ENCODE measurements around the gene HLA-F. TPM values are rescaled to one million over a fixed set of nuclear protein-coding genes. Genes with fewer than 3 reads are reported as not detected.

The HLA-F gene
- total RNA-seq, 1 donor from 2014 or later, result 12.5 TPM

DNA sequence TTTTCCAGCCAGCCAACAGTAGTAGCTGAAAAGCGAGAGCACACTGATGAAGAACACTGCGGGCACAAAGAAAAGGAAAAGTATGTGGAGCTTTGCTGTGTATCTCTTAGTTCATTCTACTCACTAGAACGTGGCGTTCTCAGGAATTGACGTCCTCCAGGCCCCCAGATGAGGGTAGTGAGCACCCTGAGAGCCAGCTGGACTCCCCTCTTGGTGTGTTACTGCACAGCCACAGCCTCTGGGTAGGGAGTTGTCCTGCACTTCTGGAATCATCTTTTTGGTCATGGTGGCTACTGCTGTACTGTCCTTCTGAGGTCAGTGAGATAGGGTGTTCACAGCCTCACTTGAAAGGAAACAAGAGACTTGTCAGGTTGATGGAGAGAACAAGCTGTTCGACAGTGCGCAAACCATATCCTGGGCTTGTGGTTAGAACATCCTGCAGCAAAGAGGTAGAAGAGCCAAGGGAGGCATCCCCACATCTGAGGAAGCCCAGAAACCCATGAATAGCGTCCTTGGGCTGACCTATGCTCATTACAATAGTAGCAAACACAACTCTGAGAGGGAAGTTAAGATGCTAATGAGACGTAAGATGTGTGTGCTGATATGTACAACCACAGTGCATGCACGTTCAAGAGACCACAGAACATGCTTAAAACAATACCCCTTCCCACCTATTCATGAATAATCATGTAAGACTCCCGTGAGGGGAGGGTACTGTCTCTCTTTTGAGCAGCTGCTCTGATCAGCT is 14.6 kb upstream of the HLA-F start:
- TF ChIP-seq, protein P1, sequence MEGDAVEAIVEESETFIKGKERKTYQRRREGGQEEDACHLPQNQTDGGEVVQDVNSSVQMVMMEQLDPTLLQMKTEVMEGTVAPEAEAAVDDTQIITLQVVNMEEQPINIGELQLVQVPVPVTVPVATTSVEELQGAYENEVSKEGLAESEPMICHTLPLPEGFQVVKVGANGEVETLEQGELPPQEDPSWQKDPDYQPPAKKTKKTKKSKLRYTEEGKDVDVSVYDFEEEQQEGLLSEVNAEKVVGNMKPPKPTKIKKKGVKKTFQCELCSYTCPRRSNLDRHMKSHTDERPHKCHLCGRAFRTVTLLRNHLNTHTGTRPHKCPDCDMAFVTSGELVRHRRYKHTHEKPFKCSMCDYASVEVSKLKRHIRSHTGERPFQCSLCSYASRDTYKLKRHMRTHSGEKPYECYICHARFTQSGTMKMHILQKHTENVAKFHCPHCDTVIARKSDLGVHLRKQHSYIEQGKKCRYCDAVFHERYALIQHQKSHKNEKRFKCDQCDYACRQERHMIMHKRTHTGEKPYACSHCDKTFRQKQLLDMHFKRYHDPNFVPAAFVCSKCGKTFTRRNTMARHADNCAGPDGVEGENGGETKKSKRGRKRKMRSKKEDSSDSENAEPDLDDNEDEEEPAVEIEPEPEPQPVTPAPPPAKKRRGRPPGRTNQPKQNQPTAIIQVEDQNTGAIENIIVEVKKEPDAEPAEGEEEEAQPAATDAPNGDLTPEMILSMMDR (IDR thresholded peaks at IDR 0.05), result no peak
- no peaks in the 10 kb centered on the region for H3K36me3 Mint-ChIP-seq (ENCODE audit: unreplicated experiment)
- H3K4me3 Mint-ChIP-seq (ENCODE audit: unreplicated experiment), result no peak overlapping the region
- H3K27me3 Mint-ChIP-seq (ENCODE audit: unreplicated experiment), result peaks cover 51% of the 10 kb centered on the region
- no peaks in the 10 kb centered on the region for H3K4me1 Mint-ChIP-seq (ENCODE audit: unreplicated experiment)
- H3K9me3 Mint-ChIP-seq (ENCODE audit: unreplicated experiment), result no peaks in the 10 kb centered on the region
- no peak for DNase-seq (ENCODE audit: extremely low spot score, unreplicated experiment)
- no peak overlapping the region for H3K27ac Mint-ChIP-seq (ENCODE audit: unreplicated experiment)

DNA sequence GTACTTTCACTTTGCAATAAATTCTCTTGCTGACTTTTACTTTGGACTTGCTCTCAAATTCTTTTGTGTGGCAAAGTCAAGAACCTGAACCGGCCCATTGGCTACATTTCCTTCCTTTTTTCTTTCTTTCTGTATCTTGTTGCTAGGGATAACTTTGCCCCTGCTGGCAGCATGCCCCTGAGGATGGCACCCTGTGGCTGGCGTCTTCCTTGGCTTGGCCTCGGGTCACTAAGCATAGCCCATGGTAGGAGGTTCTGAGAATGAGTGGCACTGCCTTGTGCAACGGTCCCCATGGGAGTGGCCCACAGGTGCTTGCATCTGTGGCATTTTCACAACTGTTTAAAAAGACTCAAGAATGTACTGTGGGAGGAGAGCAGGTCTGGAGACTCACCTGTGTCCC is 14.0 kb upstream of the HLA-F start:
- H3K4me1 Mint-ChIP-seq (ENCODE audit: unreplicated experiment), result no peaks in the 10 kb centered on the region
- H3K27ac Mint-ChIP-seq (ENCODE audit: unreplicated experiment), result no peak overlapping the region
- no peak for DNase-seq (ENCODE audit: extremely low spot score, unreplicated experiment)
- H3K4me3 Mint-ChIP-seq (ENCODE audit: unreplicated experiment), result no peak overlapping the region
- H3K9me3 Mint-ChIP-seq (ENCODE audit: unreplicated experiment), result no peaks in the 10 kb centered on the region
- TF ChIP-seq, protein P1 (IDR thresholded peaks at IDR 0.05), result no peak
- peaks cover 45% of the 10 kb centered on the region for H3K27me3 Mint-ChIP-seq (ENCODE audit: unreplicated experiment)
- no peaks in the 10 kb centered on the region for H3K36me3 Mint-ChIP-seq (ENCODE audit: unreplicated experiment)

GRCh38 chr6:29710281-29710941 is 12.8 kb upstream of the HLA-F start:
- Mint-ChIP-seq H3K9me3 (ENCODE audit: unreplicated experiment) (no peaks in the 10 kb centered on the region), H3K4me3 (ENCODE audit: unreplicated experiment) (no peak overlapping the region), H3K27ac (ENCODE audit: unreplicated experiment) (no peak overlapping the region), H3K27me3 (ENCODE audit: unreplicated experiment) (peaks cover 43% of the 10 kb centered on the region), H3K36me3 (ENCODE audit: unreplicated experiment) (no peaks in the 10 kb centered on the region), H3K4me1 (ENCODE audit: unreplicated experiment) (no peaks in the 10 kb centered on the region)
- TF ChIP-seq, protein P1 (IDR thresholded peaks at IDR 0.05), result no peak
- no peak for DNase-seq (ENCODE audit: extremely low spot score, unreplicated experiment)

DNA sequence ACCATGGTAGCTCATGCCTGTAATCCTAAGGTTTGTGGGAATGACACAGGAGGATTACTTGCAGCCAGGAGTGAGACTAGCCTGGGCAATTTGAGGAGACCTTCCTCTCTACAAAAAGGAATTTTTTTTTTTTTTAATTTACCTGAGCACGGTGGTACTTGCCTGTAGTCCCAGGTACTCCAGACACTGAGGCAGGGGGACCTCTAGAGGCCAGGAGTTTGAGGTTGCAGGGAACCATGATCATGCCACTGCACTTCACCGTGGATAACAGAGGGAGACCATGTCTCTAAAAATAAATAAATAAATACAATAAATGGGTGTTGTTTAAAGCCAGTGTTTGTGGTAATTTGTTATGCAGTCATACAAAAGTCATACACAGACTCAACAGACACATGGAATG is 2.4 kb upstream of the HLA-F start:
- no peak overlapping the region for H3K27ac Mint-ChIP-seq (ENCODE audit: unreplicated experiment)
- no peak overlapping the region for H3K4me3 Mint-ChIP-seq (ENCODE audit: unreplicated experiment)
- no peaks in the 10 kb centered on the region for H3K36me3 Mint-ChIP-seq (ENCODE audit: unreplicated experiment)
- peaks cover 2% of the 10 kb centered on the region for H3K4me1 Mint-ChIP-seq (ENCODE audit: unreplicated experiment)
- H3K9me3 Mint-ChIP-seq (ENCODE audit: unreplicated experiment), result no peaks in the 10 kb centered on the region
- no peak for DNase-seq (ENCODE audit: extremely low spot score, unreplicated experiment)
- TF ChIP-seq, protein P1 (IDR thresholded peaks at IDR 0.05), result no peak
- peaks cover 28% of the 10 kb centered on the region for H3K27me3 Mint-ChIP-seq (ENCODE audit: unreplicated experiment)
